Activated CD4-positive, alpha-beta memory T cell treated with anti-CD3 and anti-CD28 coated beads for 36 hours (primary cell): ENCODE data around the gene TNFRSF12A. TPM values are rescaled to one million over a fixed set of nuclear protein-coding genes. Genes with fewer than 3 reads are reported as not detected.
"Not testable (repeated sequence)": the region's sequence is repeated elsewhere in the genome, so short reads cannot be mapped to it uniquely, and the experiment has no call there.

ENCODE experiments used
- CTCF ChIA-PET: fragments of 350-600 bp; sonication (Branson Sonifier 250); formaldehyde crosslinking; loops from one replicate; lab custom pipeline; 2021; ENCODE audit warnings: antibody characterized with exemption, inconsistent platforms; lab: Charles Lee
- POLR2A ChIA-PET: fragments of 350-600 bp; sonication (Branson Sonifier 250); formaldehyde crosslinking; loops from one replicate; lab custom pipeline; 2021; ENCODE audit warnings: antibody characterized with exemption; lab: Charles Lee
- DNase-seq: peaks from one replicate; pipeline ENCODE4 v3.0.0-alpha.2; 2020
- H3K27ac Mint-ChIP-seq: one replicate; pipeline ENCODE4 v1.8.0; 2021; ENCODE audit warnings: mixed read lengths
- H3K27me3 Mint-ChIP-seq: one replicate; pipeline ENCODE4 v1.8.0; 2021; ENCODE audit warnings: mixed read lengths
- H3K36me3 Mint-ChIP-seq: one replicate; pipeline ENCODE4 v1.8.0; 2021; ENCODE audit warnings: mixed read lengths
- H3K4me1 Mint-ChIP-seq: one replicate; pipeline ENCODE4 v1.8.0; 2021; ENCODE audit warnings: low read depth, mixed read lengths
- H3K4me3 Mint-ChIP-seq: one replicate; pipeline ENCODE4 v1.8.0; 2021; ENCODE audit warnings: mild to moderate bottlenecking, mixed read lengths
- H3K9me3 Mint-ChIP-seq: one replicate; pipeline ENCODE4 v1.8.0; 2021; ENCODE audit warnings: mixed read lengths
- intact Hi-C: fragments of 100-400 bp; cut with micrococcal nuclease; formaldehyde crosslinking; loops from one replicate; pipeline ENCODE4 v1.15.1; 2023
- total RNA-seq, 2 experiments: library from RNA; stranded (reverse); gene quantifications; one replicate each; pipeline ENCODE4 v1.2.3, GENCODE V29; 2021

Gene TNFRSF12A
- total RNA-seq, 2 experiments from 2014 or later = 6.5 to 8.6 TPM

DNA sequence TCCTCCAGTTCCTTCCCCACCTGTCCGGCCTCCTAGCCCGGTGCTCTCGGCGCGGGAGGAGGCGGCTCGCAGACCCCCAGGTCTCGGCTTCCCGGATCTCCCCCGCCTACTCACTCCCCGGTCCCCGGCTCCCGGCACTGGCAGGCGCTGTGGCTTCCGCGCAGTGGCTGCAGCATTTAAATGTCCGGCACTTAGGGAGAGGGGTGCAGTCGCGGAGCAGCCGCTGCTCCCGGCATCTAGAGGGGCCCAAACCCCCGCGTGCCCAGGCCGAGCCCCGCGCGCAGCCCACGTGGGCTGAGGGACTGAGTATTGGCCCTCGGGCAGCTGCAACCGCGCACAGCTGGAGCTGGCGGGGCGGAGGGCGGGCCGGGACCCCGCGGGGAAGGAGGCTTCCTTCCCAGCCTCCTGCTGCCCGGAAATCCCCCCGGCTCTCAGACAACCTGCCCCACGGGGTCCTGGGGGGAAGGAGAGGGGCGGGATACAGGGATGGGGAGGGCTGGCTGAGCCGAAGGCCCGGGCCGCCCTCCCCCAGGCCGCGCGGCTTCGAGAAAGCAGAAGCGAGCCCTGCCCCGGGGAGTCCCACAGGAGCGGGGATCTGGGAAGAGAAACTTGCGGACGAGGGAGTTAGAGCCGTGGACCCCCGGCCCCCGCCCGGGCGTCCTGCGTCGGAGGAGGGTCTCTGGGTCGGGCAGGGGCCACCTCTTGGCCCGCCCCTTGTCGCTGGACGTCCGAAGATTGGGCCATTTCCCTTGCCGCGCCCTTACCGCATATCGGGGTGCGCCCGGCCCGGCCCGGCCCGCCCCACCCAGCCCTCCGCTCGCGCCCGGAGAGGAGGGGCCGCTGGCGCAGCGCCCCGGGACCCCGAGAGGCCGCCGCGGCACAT is 25.8 kb downstream of the TNFRSF12A start, which contains the start of gene MMP25:
Gene MMP25, plus strand, starts transcription at position 804 of the 883 bp plus-strand sequence. CDS start 357 bp downstream, outside the sequence.
- DNase-seq = no peak
- intact Hi-C loops = no loop called here
- Mint-ChIP-seq H3K4me3 (peak within 1 kb of the TSS; percentile 68), H3K4me1 (peaks cover 16% of the 10 kb centered on the region), H3K9me3 (no peaks in the 10 kb centered on the region), H3K36me3 (no peaks in the 10 kb centered on the region), H3K27me3 (peaks cover 29% of the 10 kb centered on the region), H3K27ac (no peak within 1 kb of the TSS)
- CTCF ChIA-PET = interaction anchor here (1.0 to 2.2 kb wide), 4 partner anchors 11 to 17 kb away, joined by 3 to 16 read pairs (median 9); no protein-coding TSS in a partner anchor
- POLR2A ChIA-PET = interaction anchor here (1.0 to 1.1 kb wide), 2 partner anchors 15 to 89 kb away, joined by 3 read pairs; partner anchors contain the start of gene ZNF213

DNA sequence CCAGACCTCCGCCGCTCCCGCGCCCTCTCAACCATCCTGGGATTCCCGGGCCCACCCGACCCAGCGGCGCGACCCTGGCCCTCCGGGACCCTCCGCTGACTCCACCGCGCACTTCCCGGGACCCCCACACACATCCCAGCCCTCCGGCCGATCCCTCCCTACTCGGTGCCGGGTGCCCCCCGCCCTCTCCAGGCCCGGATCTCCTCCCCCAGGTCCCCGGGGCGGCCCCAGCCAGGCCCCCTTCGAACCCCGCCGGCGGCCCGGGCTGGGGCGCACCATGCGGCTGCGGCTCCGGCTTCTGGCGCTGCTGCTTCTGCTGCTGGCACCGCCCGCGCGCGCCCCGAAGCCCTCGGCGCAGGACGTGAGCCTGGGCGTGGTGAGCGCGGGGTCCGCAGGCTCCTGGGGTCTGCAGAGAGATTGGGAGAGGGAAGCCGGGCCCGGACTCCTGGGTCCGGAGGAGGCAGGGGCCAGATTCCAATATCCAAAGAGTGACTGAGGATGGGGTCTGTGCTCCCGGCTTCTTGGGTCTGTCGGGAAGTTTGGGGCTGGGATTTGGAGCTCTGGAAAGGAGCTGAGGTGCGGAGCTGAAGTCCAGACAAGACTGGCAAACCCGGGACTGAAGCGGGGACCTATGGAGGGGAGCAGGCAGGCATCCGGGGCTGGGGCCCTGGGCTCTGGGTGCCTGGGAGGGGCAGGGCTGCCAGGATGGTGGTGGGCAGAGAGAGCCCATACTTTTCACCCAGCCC is 26.6 kb downstream of the TNFRSF12A start:
- Mint-ChIP-seq H3K27ac (no peak overlapping the region), H3K36me3 (no peaks in the 10 kb centered on the region), H3K27me3 (peaks cover 27% of the 10 kb centered on the region), H3K4me3 (no peak overlapping the region), H3K4me1 (peaks cover 23% of the 10 kb centered on the region), H3K9me3 (no peaks in the 10 kb centered on the region)
- ChIA-PET CTCF (interaction anchor here (1.8 to 6.2 kb wide), 4 partner anchors 12 to 83 kb away, joined by 8 to 89 read pairs (median 16); no protein-coding TSS in a partner anchor), POLR2A (interaction anchor here (1.0 to 1.3 kb wide), 2 partner anchors 15 kb away, joined by 3 to 5 read pairs; no protein-coding TSS in a partner anchor)
- no peak for DNase-seq
- intact Hi-C loops = no loop called here

DNA sequence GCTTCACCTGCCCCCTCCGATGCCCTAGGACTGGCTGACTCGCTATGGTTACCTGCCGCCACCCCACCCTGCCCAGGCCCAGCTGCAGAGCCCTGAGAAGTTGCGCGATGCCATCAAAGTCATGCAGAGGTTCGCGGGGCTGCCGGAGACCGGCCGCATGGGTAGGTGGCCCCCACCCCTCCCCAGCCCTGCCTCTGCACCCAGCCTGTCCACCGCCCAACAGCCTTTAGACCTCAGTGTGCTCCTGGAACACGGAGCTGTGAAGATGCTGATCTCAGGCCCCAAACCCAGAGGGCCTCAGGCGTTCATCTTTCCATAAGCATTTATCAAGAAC is 27.2 kb downstream of the TNFRSF12A start:
- Mint-ChIP-seq H3K36me3 (no peaks in the 10 kb centered on the region), H3K4me3 (no peak overlapping the region), H3K4me1 (peaks cover 26% of the 10 kb centered on the region), H3K27me3 (peaks cover 27% of the 10 kb centered on the region), H3K9me3 (no peaks in the 10 kb centered on the region), H3K27ac (no peak overlapping the region)
- intact Hi-C loops = no loop called here
- no peak for DNase-seq
- CTCF ChIA-PET = interaction anchor here (1.5 to 6.2 kb wide), 6 partner anchors 11 to 82 kb away, joined by 4 to 89 read pairs (median 12); partner anchors contain the start of gene IL32
- POLR2A ChIA-PET = interaction anchor here (1.3 kb wide), 1 partner anchor 16 kb away, joined by 5 read pairs; no protein-coding TSS in a partner anchor

DNA sequence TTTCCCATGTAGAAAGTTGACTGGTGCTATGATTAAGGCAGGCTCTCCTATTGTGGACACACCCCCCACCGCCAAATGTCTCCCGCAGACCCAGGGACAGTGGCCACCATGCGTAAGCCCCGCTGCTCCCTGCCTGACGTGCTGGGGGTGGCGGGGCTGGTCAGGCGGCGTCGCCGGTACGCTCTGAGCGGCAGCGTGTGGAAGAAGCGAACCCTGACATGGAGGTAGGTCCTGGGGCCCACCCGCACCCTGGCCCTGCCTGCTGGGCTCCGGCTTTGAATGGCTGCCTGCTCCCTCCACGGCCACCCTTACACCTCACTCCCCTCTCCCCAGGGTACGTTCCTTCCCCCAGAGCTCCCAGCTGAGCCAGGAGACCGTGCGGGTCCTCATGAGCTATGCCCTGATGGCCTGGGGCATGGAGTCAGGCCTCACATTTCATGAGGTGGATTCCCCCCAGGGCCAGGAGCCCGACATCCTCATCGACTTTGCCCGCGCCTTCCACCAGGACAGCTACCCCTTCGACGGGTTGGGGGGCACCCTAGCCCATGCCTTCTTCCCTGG is 29.8 kb downstream of the TNFRSF12A start:
- intact Hi-C loops = no loop called here
- H3K4me1 Mint-ChIP-seq = peaks cover 32% of the 10 kb centered on the region
- ChIA-PET CTCF (interaction anchor here (6.2 kb wide), 1 partner anchor 19 kb away, joined by 89 read pairs; no protein-coding TSS in a partner anchor), POLR2A (no interaction called here)
- H3K27me3 Mint-ChIP-seq = peaks cover 7% of the 10 kb centered on the region
- no peak overlapping the region for H3K27ac Mint-ChIP-seq
- no peaks in the 10 kb centered on the region for H3K9me3 Mint-ChIP-seq
- no peak overlapping the region for H3K4me3 Mint-ChIP-seq
- peaks cover 9% of the 10 kb centered on the region for H3K36me3 Mint-ChIP-seq
- DNase-seq = no peak

DNA sequence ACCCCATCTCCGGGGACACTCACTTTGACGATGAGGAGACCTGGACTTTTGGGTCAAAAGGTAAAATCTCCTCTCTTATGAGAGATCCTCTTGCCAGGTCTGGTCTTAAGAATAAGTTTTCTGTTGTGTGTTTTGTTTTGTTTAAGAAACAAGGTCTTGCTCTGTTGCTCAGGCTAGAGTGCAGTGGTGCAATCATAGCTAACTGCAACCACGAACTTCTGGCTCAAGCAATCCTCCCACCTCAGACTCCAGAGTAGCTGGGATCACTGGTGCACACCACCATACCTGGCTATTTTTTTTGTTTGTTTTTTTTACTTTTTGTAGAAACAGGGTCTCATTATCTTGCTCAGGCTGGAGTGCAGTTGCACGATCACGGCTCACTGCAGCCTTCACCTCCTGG is 30.3 kb downstream of the TNFRSF12A start:
- POLR2A ChIA-PET = no interaction called here
- peaks cover 33% of the 10 kb centered on the region for H3K4me1 Mint-ChIP-seq
- H3K27me3 Mint-ChIP-seq = peaks cover 3% of the 10 kb centered on the region
- H3K27ac Mint-ChIP-seq = peak overlapping the region; percentile 38
- peaks cover 12% of the 10 kb centered on the region for H3K36me3 Mint-ChIP-seq
- H3K9me3 Mint-ChIP-seq = no peaks in the 10 kb centered on the region
- intact Hi-C loops = no loop called here
- CTCF ChIA-PET = interaction anchor here (0.9 to 6.2 kb wide), 3 partner anchors 9 to 76 kb away, joined by 3 to 89 read pairs (median 3); no protein-coding TSS in a partner anchor
- no peak for DNase-seq
- H3K4me3 Mint-ChIP-seq = no peak overlapping the region

DNA sequence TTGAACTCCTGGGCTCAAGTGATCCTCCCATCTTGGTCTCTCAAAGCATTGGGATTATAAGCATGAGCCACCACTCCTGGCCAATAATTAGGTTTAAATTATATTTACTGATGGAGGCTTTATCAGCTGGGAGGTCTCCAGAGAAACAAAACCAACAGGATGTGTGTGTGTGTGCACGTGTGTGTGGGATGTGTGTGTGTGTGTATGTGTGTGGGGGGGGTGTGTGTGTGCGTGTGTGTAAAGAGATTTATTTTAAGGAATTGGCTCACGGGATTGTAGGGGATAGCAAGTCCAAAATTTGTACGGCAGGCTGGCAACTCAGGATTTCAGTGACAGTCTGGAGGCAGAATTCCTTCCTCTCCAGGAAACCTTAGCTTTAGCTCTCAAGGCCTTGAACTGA is 30.8 kb downstream of the TNFRSF12A start:
- intact Hi-C loops = no loop called here
- peaks cover 3% of the 10 kb centered on the region for H3K27me3 Mint-ChIP-seq
- H3K4me1 Mint-ChIP-seq = peaks cover 37% of the 10 kb centered on the region
- ChIA-PET POLR2A (interaction anchor here (0.8 kb wide), 1 partner anchor 11 kb away, joined by 3 read pairs; no protein-coding TSS in a partner anchor), CTCF (interaction anchor here (0.9 to 6.2 kb wide), 4 partner anchors 8 to 79 kb away, joined by 3 to 89 read pairs (median 6); no protein-coding TSS in a partner anchor)
- no peak for DNase-seq
- no peaks in the 10 kb centered on the region for H3K9me3 Mint-ChIP-seq
- H3K27ac Mint-ChIP-seq = peak overlapping the region; percentile 58
- H3K4me3 Mint-ChIP-seq = no peak overlapping the region
- peaks cover 14% of the 10 kb centered on the region for H3K36me3 Mint-ChIP-seq

DNA sequence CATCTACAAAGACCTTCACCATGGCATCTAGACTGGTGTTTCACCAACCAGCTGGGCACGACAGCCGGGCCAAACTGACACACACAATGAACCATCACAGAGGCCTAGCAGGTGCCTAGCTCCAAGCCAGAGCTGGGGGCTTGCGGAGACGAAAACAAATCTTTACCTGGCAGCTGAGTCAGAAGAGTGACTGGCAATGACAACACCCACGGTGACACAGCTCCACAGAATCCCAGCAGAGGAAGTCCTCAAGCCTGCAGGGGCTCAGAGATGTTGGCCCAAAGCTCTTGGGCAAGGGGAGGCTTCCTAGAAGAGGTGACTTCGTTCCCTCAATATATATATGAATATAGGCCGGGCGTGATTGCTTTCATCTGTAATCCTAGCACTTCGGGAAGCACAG is 31.3 kb downstream of the TNFRSF12A start:
- DNase-seq = peak; percentile 51
- intact Hi-C loops = no loop called here
- H3K27ac Mint-ChIP-seq = peak overlapping the region; percentile 58
- peaks cover 14% of the 10 kb centered on the region for H3K36me3 Mint-ChIP-seq
- H3K4me1 Mint-ChIP-seq = peaks cover 39% of the 10 kb centered on the region
- no peaks in the 10 kb centered on the region for H3K9me3 Mint-ChIP-seq
- CTCF ChIA-PET = interaction anchor here (1.1 to 6.2 kb wide), 3 partner anchors 21 to 78 kb away, joined by 3 to 89 read pairs (median 9); no protein-coding TSS in a partner anchor
- H3K27me3 Mint-ChIP-seq = peaks cover 3% of the 10 kb centered on the region
- POLR2A ChIA-PET = interaction anchor here (0.8 kb wide), 1 partner anchor 12 kb away, joined by 3 read pairs; no protein-coding TSS in a partner anchor
- no peak overlapping the region for H3K4me3 Mint-ChIP-seq

DNA sequence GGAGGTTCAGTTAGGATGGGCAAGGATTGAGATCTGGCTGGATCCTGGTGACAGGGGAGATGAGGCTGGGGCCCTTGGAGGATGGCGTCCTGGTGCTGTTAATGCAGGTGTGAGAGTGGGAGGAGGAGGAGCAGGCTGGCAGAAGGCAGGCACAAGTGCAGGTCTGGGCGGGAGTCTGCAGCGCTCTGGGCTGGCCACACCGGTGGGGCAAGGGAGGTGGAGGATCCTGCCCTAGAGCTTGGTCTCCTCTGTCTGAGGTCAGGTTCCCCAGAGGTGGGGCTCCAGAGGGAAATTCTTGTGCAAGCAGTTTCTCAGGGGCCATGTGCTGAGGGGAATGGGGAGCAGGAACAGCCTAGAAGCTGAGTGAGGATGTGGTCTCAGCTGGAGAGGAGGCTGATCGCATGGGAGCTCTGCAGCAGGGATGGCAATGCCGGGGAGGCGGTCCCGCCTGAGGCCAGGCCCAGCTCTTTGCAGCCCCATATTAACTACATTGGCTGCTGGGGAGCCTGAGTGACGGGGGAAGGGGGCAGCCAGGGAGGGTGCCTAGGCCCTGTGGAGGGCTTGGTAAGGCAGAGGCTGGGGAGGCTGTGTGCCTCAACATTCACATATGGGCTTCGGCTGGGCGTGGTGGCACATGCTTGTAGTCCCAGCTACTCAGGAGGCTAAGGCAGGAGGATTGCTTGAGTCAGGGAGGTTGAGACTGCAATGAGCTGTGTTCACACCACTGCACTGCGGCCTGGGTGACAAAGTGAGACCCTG is 32.6 kb downstream of the TNFRSF12A start:
- H3K36me3 Mint-ChIP-seq = peaks cover 22% of the 10 kb centered on the region
- DNase-seq, intact Hi-C loops, H3K27me3 Mint-ChIP-seq, H3K9me3 Mint-ChIP-seq, H3K4me3 Mint-ChIP-seq, POLR2A ChIA-PET: not testable (repeated sequence)
- peak overlapping the region; percentile 15 for H3K27ac Mint-ChIP-seq
- H3K4me1 Mint-ChIP-seq = peaks cover 47% of the 10 kb centered on the region
- CTCF ChIA-PET = interaction anchor here (6.2 kb wide), 1 partner anchor 22 kb away, joined by 89 read pairs; no protein-coding TSS in a partner anchor

DNA sequence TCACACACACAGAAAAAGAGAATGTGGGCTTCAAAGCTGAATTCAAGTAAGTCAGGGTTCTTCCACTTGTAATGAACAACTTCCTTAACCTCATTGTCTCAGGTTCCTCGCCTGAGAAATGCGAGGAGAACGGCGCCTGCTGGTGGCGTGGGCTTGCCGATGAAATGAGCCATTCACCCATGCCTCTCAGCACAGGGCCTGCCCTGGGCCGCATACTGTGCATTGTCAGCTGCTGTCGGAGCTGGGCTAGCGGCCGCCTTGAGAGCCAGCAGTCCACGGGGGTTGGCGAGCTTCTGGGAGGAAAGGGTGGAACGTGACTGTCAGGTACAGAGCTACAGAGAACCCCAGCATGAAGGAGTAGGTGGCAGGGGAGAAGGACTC is 33.2 kb downstream of the TNFRSF12A start:
- H3K36me3 Mint-ChIP-seq = peaks cover 22% of the 10 kb centered on the region
- H3K27me3 Mint-ChIP-seq, intact Hi-C loops, CTCF ChIA-PET, H3K9me3 Mint-ChIP-seq, DNase-seq, H3K4me3 Mint-ChIP-seq, POLR2A ChIA-PET, H3K27ac Mint-ChIP-seq: not testable (repeated sequence)
- peaks cover 45% of the 10 kb centered on the region for H3K4me1 Mint-ChIP-seq

DNA sequence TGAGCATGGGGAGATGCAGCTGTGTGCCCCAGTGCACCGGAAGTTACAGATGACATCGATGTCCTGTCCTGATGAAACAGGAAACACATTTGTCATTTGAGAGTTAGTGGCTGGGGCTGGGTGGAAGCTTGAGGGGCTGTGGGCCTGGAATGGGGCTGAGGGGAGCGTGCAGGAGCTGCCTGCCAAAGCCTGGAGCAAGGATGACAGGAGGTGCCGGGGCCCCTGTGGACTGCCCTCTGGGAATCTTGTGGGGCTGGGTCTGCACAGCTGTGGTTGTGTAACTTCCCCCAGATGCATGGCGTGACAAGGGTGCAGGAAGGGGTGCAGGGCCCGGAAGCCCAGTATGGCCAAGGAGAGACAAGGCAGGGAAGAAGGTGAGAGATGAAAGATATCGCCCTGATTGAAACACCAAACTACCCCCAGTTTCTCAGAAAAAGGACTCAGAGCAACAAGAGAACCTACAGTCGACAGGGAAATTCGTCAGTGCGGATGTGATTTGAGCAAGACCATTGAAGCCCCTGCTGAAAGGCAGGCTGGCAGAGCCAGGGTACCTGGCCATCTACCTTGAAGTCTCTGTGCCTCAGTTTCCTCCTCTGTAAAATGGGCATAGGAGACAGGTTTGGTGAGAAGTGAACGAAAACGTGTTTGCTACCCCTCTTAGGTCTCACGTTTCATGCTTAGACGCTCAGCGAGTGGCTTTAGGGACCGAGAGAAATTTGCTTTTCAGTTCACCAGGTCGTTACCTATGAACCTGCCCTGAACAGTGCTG is 35.0 kb downstream of the TNFRSF12A start:
- Mint-ChIP-seq H3K27me3 (no peaks in the 10 kb centered on the region), H3K4me3 (peak overlapping the region; percentile 12), H3K36me3 (peaks cover 23% of the 10 kb centered on the region), H3K9me3 (no peaks in the 10 kb centered on the region), H3K27ac (peak overlapping the region; percentile 88), H3K4me1 (peaks cover 51% of the 10 kb centered on the region)
- DNase-seq = peak; percentile 47
- intact Hi-C loops = no loop called here
- ChIA-PET CTCF (interaction anchor here (0.7 to 6.4 kb wide), 2 partner anchors 24 to 74 kb away, joined by 3 to 92 read pairs; no protein-coding TSS in a partner anchor), POLR2A (no interaction called here)
